ENCODE data around the gene IL17D.
"Not testable (repeated sequence)": the region's sequence is repeated elsewhere in the genome, so short reads cannot be mapped to it uniquely, and the experiment has no call there.

The IL17D gene

GRCh38 chr13:20719783-20720182 is 16.3 kb downstream of the IL17D start:
- no peak for DNase-seq (ENCODE audit: low read depth)

DNA sequence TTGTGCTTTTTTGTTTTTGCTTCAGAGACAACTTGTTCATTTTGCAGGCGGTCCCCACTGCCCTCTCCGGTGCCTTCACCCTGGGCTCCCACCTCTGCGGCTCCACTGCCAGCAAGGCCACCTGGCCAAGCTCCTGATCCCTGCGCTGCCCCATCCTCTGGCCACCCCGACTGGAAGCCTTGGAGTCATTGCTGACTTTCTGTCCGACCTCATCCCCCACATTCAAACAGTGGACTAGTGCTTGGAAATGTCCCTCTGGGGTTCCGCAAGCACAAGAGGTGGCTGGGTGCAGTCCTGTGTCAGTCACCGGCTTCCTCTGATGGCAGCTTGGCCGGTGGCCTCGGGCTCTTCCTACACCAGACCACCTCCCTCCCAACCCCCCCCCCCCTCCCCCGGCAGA is 17.0 kb downstream of the IL17D start:
- DNase-seq (ENCODE audit: low read depth) = no peak

DNA sequence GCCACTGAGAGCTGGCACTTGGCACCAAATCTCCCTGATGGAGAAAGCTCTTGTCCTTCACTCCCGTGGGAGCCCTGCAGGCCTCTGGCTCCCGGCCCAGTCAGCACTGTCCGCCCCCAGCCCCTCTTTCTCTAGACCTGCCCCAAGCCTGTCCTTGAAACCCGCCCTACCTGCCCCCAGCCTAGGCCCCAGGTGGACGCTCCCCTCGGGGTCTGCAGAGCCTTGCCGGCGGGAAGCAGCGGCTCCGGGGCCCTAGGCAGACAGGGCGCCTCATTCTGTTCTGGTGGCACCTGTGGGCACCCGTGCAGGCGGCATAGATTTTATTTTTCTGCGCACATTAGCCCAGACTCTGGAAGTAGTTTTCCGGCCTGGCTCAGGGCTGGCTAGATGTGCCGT is 17.6 kb downstream of the IL17D start:
- no peak for DNase-seq (ENCODE audit: low read depth)

DNA sequence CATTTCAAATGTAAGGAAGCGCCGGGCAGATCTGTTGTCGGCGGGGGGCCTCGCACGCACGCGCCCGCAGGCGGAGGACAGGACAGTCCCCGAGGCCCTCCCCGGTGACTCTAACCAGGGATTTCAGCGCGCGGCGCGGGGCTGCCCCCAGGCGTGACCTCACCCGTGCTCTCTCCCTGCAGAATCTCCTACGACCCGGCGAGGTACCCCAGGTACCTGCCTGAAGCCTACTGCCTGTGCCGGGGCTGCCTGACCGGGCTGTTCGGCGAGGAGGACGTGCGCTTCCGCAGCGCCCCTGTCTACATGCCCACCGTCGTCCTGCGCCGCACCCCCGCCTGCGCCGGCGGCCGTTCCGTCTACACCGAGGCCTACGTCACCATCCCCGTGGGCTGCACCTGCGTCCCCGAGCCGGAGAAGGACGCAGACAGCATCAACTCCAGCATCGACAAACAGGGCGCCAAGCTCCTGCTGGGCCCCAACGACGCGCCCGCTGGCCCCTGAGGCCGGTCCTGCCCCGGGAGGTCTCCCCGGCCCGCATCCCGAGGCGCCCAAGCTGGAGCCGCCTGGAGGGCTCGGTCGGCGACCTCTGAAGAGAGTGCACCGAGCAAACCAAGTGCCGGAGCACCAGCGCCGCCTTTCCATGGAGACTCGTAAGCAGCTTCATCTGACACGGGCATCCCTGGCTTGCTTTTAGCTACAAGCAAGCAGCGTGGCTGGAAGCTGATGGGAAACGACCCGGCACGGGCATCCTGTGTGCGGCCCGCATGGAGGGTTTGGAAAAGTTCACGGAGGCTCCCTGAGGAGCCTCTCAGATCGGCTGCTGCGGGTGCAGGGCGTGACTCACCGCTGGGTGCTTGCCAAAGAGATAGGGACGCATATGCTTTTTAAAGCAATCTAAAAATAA is 18.2 kb downstream of the IL17D start:
- no peak for DNase-seq (ENCODE audit: low read depth)

DNA sequence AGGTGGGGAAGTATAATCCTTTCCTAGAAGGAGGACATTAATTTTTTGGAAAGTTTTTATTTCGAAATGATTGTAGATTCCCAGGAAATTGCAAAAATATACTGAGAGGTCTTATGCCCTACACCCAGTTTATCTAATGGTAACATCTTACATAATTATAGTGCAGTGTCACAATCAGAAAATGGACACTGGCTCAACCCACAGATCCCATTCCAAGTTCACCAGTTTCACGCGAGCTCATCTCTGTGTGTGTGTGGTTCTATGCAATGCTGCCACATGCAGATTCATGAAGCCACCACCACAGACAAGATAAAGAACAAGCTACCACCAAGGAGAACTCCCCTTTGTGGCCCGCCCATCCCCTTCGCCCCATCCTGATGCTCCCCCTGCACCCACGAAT is 24.4 kb downstream of the IL17D start:
- DNase-seq (ENCODE audit: low read depth) = no peak

DNA sequence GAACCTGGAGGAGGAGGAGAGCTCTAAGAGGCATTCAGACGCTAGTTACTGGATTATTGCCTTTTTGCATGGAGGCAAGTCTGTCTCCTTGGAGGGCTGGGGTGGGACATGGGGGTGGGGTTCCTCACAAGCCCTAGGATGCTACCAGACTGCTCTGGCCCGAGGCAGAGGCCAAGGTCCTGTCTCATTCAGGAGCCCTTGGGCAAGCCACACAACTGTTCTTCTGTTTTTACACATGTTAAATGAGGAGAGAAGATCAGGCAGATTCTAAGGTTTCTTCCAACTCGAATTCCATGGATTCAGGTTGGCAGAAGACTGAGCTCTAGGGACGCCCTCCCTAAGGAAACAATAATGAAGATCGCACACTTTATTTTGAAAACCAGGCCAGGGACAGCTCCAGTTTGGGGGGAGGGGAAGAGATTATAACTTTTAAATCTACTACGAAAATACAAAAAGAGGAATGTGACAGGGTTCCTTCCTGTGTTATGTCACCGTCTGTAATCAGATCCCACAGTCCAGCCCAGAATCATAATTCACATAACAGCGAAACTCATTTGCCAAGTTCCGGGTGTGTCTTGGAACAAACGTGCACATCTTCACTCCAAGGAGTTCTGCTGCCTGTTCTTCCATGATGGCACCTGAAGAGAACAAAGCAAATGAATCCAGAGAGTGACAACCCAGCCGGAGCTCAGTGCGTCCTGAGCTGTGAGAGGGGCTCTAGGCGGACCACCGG is 25.2 kb downstream of the IL17D start:
- DNase-seq (ENCODE audit: low read depth) = no peak

DNA sequence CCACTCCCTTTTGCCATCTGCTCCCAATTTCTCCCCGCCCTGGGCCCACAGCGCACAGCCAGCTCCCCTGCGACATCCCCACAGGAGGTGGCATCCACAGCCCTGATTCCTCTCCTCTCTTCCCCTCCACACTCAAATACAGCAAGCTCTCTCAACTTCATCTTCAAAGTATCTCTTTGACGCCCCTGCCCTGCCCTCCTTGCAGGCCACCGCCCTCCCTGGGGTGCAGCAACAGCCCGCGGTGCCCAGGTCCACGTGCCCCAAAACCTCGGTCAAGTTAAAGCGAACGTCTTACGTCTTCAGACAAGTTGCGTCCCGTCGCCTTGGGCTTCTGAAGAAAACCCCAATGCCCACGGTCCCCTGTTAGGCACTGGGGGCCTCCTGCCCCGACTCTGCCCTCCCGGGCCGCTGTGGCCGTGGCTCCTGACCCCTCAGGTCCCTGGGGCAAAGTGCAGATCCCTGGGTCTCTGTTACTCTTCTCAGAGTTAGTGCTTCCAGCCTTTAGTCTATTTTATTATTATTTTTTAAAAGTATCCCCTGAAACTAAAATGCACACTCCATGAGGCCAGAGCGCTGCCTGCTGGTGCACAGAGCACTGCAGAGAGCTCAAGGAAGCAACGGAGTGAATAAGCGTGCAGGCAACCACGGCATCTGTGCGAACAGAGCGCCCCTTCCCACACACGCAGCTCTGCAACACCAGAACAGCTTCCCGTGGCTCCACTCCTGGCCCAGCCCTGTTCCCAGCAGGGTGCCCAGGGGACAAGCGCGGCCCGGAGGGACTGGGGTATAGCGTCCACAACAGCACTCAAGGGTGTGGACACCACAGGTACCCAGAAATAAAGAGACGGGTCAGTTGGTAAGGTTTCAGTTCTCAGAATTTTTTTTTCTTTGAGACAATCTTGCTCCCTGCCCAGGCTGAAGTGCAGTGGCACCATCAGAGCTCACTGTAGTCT is 26.4 kb downstream of the IL17D start:
- no peak for DNase-seq (ENCODE audit: low read depth)

DNA sequence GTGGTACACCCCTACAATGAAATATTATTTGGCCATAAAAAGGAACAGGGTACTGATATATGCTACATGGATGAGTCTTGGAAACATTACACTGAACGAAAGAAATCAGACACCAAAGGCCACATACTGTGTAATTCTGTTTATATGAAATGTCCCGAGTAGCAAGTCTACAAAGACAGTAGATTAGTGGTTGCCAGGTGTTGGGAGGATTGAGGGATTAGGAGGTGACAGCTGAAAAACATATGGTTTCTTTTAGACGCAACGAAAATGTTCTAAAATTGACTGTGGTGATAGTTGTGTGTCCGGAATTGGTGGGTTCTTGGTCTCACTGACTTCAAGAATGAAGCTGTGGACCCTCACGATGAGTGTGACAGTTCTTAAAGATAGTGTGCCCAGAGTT is 35.1 kb downstream of the IL17D start:
- no peak for DNase-seq (ENCODE audit: low read depth)

DNA sequence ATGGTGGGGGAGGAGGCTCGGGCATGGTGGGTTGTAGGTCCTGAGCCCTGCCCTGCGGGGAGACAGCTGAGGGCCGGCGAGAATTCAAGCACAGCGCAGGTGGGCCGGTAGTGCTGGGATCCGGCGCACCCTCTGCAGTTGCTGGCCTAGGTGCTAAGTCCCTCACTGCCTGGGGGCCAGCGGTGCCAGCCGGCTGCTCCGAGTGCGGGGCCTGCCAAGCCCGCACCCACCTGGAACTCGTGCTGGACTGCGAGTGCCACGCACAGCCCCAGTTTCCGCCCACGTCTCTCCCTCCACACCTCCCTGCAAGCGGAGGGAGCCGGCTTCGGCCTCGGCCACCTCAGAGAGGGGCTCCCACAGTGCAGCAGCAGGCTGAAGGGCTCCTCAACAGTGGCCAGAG is 36.5 kb downstream of the IL17D start:
- no peak for DNase-seq (ENCODE audit: low read depth)

DNA sequence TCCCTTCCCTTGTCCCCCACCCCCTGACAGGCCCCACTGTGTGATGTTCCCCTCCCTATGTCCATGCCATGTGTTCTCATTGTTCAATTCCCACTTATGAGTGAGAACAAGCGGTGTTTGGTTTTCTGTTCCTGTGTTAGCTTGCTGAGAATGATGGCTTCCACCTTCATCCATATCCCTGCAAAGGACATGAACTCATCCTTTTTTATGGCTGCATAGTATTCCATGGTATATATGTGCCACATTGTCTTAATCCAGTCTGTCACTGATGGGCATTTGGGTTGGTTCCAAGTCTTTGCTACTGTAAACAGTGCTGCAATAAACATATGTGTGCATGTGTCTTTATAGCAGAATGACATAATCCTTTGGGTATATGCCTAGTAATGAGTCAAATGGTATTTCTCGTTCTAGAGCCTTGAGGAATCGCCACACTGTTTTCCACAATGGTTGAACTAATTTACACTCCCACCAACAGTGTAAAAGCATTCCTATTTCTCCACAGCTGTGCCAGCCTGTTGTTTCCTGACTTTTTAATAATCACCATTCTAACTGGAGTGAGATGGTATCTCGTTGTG is 40.4 kb downstream of the IL17D start:
- DNase-seq (ENCODE audit: low read depth) = not testable (repeated sequence)

DNA sequence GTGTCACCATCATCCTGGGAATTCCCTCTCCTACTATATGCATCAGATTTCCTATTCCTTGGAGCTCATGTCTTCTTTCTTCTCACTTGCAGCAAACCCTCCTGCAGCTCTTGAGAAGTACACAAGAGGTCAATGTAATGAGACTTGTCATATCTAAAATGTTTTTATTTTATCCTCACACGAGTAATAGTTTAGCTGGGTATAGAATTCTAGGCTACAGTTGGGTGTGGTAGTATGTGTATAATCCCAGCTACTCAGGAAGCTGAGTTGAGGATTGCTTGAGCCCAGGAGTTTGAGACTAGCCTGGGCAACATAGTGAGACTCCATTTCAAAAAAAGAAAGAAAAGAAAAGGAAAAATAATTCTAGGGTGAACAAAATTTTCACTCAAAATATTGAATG is 45.9 kb downstream of the IL17D start:
- DNase-seq (ENCODE audit: low read depth) = no peak

DNA sequence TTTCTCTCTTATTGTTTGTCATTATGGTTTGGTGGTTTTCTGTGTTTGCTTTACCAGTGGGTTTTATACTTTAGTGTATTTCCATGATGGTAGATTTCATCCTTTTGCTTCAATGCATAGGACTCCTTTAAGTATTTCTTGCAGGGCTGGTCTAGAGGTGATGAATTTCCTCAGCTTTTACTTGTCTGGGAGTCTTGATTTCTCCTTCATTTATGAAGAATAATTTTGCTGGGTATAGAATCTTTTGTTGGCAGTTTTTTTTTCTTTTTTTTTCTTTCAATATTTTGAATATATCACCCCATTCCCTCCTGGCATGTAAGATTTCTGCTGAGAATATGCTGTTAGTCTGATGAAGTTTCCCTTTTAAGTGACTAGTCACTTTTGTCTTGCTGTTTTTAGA is 50.5 kb downstream of the IL17D start:
- DNase-seq (ENCODE audit: low read depth) = no peak

DNA sequence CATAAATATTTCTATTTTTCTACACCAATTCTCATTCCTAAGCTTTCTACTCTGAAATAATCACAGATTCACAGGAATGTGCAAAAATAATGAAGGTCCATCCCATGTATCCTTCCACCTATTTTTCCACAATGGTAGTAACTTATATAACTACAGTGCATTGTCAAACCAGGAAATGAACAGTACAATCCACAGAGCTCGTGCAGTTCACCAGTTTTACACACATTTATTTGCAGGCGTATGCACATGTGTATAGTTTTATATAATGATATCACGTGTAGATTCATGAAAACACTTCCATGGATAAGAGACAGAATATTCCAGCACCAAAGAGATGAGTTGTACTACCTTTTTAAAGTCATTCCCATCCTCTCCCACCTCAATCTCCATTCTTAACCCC is 57.4 kb downstream of the IL17D start:
- DNase-seq (ENCODE audit: low read depth) = no peak

DNA sequence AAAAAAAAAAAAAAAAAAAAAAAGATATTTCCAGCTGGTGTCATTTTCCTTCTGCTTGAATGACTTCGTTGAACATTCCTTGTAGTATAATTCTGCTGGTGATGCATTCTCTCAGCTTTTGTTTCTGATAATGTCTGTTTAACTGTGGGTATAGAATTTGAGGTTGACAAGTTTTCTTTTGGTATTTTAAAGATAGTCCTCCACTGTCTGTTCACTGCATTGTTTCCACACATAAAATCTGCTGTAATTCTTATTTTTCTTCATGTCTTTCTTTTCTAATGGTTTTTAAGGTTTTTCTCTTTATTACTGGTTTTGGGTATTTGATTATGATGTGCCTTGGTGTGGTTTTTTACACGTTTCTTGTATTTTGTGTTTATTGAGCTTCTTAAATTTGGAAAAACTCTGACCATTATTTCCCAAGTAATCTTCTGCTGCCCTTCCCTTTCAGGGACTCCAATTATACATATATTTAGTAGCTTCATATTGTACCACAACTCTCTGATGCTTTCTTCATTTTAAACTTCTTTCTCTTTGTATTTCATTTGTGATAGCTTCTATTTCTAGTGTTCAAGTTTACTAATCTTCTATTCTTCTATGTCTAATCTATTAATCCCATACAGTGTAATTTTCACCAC is 63.9 kb downstream of the IL17D start:
- DNase-seq (ENCODE audit: low read depth) = no peak

DNA sequence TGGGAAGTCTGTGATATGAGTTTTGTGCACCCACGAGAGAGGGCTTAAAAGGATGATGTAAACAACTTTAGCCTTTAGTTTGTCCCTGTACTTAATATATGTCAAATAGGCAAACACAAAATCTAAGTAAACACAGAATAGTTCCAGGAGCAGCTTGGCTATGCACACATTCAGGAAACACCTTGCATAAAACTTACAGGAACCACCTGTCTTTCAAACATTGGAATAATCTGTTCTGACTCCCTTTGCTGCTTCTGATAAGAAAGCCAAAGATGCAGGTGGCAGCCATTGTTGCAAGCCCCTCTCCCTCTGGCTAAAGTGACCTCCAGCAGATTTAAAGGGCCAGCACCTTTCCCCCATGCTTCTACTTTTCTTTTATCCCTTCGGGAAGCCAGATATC is 65.6 kb downstream of the IL17D start:
- no peak for DNase-seq (ENCODE audit: low read depth)

GRCh38 chr13:20769834-20770233 is 66.3 kb downstream of the IL17D start:
- DNase-seq (ENCODE audit: low read depth) = no peak

Measured in GM04504 (cell line).